Testis (tissue), 2 donors: ENCODE measurements around the gene KBTBD12.

Experiments used
- POLR2A ChIP-seq: fragments of 450-650 bp; IDR thresholded peaks from one replicate; pipeline ENCODE4 v1.6.1; 2017; ENCODE audit warnings: antibody characterized with exemption, mild to moderate bottlenecking, moderate library complexity
- TF ChIP-seq, protein P1 (sequence below), 3 experiments: fragments of 450-650 bp in 2 of 3; fragments of 200-600 bp in 1 of 3; sonication (generic) in 1 of 3; IDR thresholded peaks; one replicate each; pipeline ENCODE4 v1.5.1; 2016 to 2019; ENCODE audit warnings: antibody characterized with exemption in 3 of 3, mild to moderate bottlenecking in 2 of 3, moderate library complexity in 1 of 3

GRCh38 chr3:127984241-127984975, 69.4 kb downstream of the KBTBD12 start:
- TF ChIP-seq, protein P1, sequence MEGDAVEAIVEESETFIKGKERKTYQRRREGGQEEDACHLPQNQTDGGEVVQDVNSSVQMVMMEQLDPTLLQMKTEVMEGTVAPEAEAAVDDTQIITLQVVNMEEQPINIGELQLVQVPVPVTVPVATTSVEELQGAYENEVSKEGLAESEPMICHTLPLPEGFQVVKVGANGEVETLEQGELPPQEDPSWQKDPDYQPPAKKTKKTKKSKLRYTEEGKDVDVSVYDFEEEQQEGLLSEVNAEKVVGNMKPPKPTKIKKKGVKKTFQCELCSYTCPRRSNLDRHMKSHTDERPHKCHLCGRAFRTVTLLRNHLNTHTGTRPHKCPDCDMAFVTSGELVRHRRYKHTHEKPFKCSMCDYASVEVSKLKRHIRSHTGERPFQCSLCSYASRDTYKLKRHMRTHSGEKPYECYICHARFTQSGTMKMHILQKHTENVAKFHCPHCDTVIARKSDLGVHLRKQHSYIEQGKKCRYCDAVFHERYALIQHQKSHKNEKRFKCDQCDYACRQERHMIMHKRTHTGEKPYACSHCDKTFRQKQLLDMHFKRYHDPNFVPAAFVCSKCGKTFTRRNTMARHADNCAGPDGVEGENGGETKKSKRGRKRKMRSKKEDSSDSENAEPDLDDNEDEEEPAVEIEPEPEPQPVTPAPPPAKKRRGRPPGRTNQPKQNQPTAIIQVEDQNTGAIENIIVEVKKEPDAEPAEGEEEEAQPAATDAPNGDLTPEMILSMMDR (IDR thresholded peaks at IDR 0.05), result no peak
- no peak for TF ChIP-seq POLR2A
